Heart right ventricle (tissue), 16 donors: ENCODE results near the gene CDH3. TPM values are rescaled to one million over a fixed set of nuclear protein-coding genes. Genes with fewer than 3 reads are reported as not detected.

Source experiments
- ATAC-seq, 8 donors: fragments of 200-7000 bp; cut with Tn5 transposase; one replicate each; pipeline ENCODE4 v1.9.1; 2020; ENCODE audit warnings: mild to moderate bottlenecking in 8 of 8, moderate library complexity in 8 of 8, moderate number of reproducible peaks in 1 of 8
- DNase-seq, 2 donors: peaks; one replicate each; pipeline ENCODE4 v3.0.0-alpha.2; 2020
- H3K27ac ChIP-seq, 10 donors: fragments of 200-600 bp; sonication (generic) in 2 of 10; one replicate each; pipeline versions ENCODE4 v1.5.0 to v1.8.0; 2020 to 2022; ENCODE audit warnings: mild to moderate bottlenecking in 3 of 10
- H3K27me3 ChIP-seq, 7 donors: fragments of 200-600 bp; one replicate each; pipeline ENCODE4 v1.8.0; 2021 to 2022; ENCODE audit warnings: mild to moderate bottlenecking in 2 of 7
- H3K36me3 ChIP-seq, 9 donors: fragments of 200-600 bp; sonication (generic) in 1 of 9; one replicate each; pipeline versions ENCODE4 v1.5.0 to v1.8.0; 2020 to 2022; ENCODE audit warnings: mild to moderate bottlenecking in 2 of 9
- H3K4me1 ChIP-seq, 9 donors: fragments of 200-600 bp; sonication (generic) in 1 of 9; one replicate each; pipeline versions ENCODE4 v1.5.0 to v1.8.0; 2020 to 2022; ENCODE audit warnings: mild to moderate bottlenecking in 4 of 9
- H3K4me3 ChIP-seq, 10 donors: fragments of 200-600 bp; sonication (generic) in 2 of 10; one replicate each; pipeline versions ENCODE4 v1.5.0 to v1.8.0; 2020 to 2022; ENCODE audit warnings: mild to moderate bottlenecking in 7 of 10, moderate library complexity in 2 of 10
- H3K9me3 ChIP-seq, 11 donors: fragments of 200-600 bp in 10 of 11; sonication (generic) in 2 of 11; one replicate each; pipeline versions ENCODE4 v1.5.0 to v1.8.0; 2013 to 2022; ENCODE audit warnings: mild to moderate bottlenecking in 2 of 11, control low read depth in 1 of 11, moderate library complexity in 1 of 11
- CTCF ChIP-seq, 9 donors: fragments of 200-600 bp; sonication (generic) in 2 of 9; IDR thresholded peaks; one replicate each; pipeline versions ENCODE4 v1.5.0 to v1.8.0; 2021 to 2022; ENCODE audit warnings: antibody characterized with exemption in 9 of 9, mild to moderate bottlenecking in 5 of 9, moderate library complexity in 1 of 9
- WGBS, 2 donors: extraction: QIAGEN DNeasy Blood & Tissue Kit; methylation state at CpG; one replicate each; pipeline ENCODE4 v1.1.7; 2013; ENCODE audit warnings: inconsistent platforms in 1 of 2; 5-methylcytosine and 5-hydroxymethylcytosine counted together
- intact Hi-C, 10 donors: fragments of 100-400 bp; cut with DNase I; formaldehyde crosslinking; loops; one replicate each; pipeline versions ENCODE4 v1.11.1 to v1.14.2; 2022
- polyA plus RNA-seq, 2 donors: library from polyadenylated mRNA; stranded (reverse); fragments of 200-250 nt; gene quantifications; one replicate each; pipeline ENCODE4 v1.2.3, GENCODE V29; 2013
- total RNA-seq, 10 donors: library from RNA; stranded (reverse); fragmentation: NEBNext Ultra II Directional in 3 of 10; extraction: Animal tissue kit (Norgen Biotek cat#: 25700) in 3 of 10; gene quantifications; one replicate each; pipeline versions ENCODE4 v1.2.1 to v1.2.4, GENCODE V29; 2021 to 2023
- donor health status: Arrhythmogenic right ventricular cardiomyopathy.
- donor health status: ischemic (EF 13 %, LVEDD 7.1; RV severe dilation, severe dysfunction).
- donor health status: healthy with polysubstance abuse.
- donor health status: DM: no; HTN: yes; CAD: no.
- donor health status: DM: no; HTN: no; CAD: no.
- donor health status: ischemic (EF 25% LVEDD 6.9; RV normal size, moderate dysfunction).
- donor health status: ischemic (EF 25% LVEDD 5.7; RV mildly dilated, moderate dysfunction).
- donor health status: healthy.
- donor health status: DM: yes; HTN: yes; CAD: no.
- donor health status: Ischemic cardiomyopathy.
- donor health status: ischemic (EF 35%, LVEDD 5.7; RV mildly dilated, moderate dysfunction).
- donor health status: nonischemic (EF 11% LVEDD 7.7; RV severe dilation, severe dysfunction).
- donor health status: DM: yes; HTN: yes; CAD: no.
- donor health status: PGD.
- donor health status: ischemic (EF 29% LVEDD 5.4; RV normal size, mild dysfunction).
- donor health status: nonischemic (EF 23%, LVEDD 6.1; RV moderate dilation, normal function).

CDH3 gene
- total and polyA plus RNA-seq, 12 donors: 0.06 to 0.71 (median 0.29) TPM; not detected in 9

DNA sequence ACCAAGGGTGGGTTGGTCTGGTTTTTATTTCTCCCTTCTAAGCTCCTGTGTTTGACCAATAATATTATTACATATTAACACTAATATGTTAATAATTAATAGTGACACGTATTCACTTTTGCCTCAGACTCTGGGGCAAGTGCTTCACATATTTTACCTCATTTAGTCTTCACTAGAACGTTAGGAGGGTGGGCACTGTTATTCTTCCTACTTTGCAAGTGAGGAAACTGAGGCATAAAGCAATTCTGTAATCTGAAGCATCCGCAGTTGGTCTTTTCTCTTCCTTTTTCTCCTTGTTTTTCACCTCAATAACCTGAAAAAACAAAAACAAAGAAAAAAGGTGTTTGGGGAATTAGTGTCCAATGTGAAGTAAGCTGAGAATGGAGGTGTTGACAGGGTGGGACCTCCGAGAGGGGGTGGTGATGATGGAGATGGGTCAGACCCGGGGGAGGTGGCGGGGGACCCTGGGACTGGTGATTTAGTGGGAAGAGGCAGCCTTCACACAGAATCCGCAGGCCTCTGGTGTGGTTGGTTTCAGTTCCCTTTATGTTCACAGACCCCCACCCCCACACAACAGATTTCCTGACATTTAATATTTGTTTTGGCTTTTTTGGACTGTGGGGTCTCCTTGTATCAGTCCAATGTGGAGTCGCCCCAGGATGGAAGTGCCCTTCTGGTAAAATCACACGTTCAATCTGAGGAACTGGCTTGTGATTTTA is 95.7 kb downstream of the CDH3 start:
- DNase-seq (no peak), ATAC-seq (no peak)
- WGBS, 2 donors: 68 to 73% methylated on average over 9 of the region's 9 CpGs
- intact Hi-C loops: loop anchor here in 2 of 10 donors (2.0 to 10.0 kb wide), 2 partner anchors 74 to 216 kb away; no protein-coding TSS in a partner anchor
- no peak overlapping the region for H3K4me3 ChIP-seq
- H3K9me3 ChIP-seq: no peaks in the 10 kb centered on the region
- H3K27me3 ChIP-seq: peaks cover 26 to 53% (median 42%) of the 10 kb centered on the region in 7 donors
- TF ChIP-seq CTCF (IDR thresholded peaks at IDR 0.05): no peak
- H3K27ac ChIP-seq: no peak overlapping the region
- peaks cover 0 to 18% (median 13%) of the 10 kb centered on the region in 9 donors for H3K4me1 ChIP-seq
- H3K36me3 ChIP-seq: no peaks in the 10 kb centered on the region

DNA sequence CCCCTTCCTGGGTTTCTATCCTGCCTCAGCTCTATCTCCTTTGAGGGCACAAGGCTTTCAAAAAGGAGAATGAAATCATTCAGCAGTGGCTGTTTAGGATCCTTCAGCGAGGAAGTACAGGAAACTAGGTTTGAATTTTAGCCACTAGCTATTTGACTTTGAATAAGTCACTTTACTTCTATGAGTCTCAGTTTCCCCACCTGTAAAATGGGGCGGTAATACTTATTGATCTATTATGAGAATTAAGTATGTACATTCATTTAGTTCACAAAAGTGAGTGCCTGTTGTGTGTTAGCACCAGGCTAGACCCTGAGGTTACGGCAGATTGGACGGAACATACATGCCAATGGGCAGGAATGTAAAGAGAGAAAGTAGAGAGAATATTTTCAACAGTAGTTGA is 98.6 kb downstream of the CDH3 start:
- intact Hi-C loops: loop anchor here in 1 of 10 donors (10.0 kb wide), 1 partner anchor 219 kb away; no protein-coding TSS in a partner anchor
- WGBS, 2 donors: 92 to 93% methylated on average over 4 of the region's 4 CpGs
- no peak overlapping the region for H3K27ac ChIP-seq
- no peak for ATAC-seq
- peaks cover 0 to 5% (median 0%) of the 10 kb centered on the region in 9 donors for H3K4me1 ChIP-seq
- no peaks in the 10 kb centered on the region for H3K9me3 ChIP-seq
- peaks cover 0 to 37% (median 15%) of the 10 kb centered on the region in 7 donors for H3K27me3 ChIP-seq
- DNase-seq: no peak
- H3K4me3 ChIP-seq: no peak overlapping the region
- H3K36me3 ChIP-seq: no peaks in the 10 kb centered on the region
- TF ChIP-seq CTCF (IDR thresholded peaks at IDR 0.05): no peak

DNA sequence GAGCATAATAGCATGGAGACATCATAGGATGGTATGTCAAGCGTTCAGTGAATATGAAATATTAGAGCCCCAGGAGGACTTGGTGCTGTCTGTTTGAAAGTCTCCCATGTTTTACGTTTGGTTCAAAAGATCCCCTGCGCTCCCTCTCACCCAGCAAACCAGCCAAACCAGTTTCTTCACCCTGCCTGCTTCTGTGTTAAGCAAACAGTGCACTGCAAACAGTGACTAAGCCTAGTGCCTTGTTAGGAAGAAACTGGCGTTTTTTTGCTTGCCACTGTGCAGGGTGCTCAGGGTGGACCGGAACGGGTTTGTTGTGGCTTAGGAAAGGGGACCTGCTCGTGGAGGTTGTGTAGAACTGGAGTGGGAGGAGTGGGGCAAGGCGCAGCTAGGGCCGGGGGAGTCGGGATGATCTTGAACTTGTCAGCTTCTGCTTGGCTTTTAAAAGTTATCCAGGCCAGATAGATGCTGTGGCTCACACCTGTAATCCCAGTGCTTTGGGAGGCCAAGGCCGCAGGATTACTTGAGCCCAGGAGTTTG is 99.7 kb downstream of the CDH3 start:
- DNase-seq: no peak
- Histone ChIP-seq H3K27me3 (peaks cover 0 to 30% (median 8%) of the 10 kb centered on the region in 7 donors), H3K4me3 (no peak overlapping the region), H3K9me3 (no peaks in the 10 kb centered on the region), H3K36me3 (no peaks in the 10 kb centered on the region), H3K27ac (no peak overlapping the region), H3K4me1 (peaks cover 0 to 5% (median 0%) of the 10 kb centered on the region in 9 donors)
- WGBS, 2 donors: 62 to 65% methylated on average over 11 of the region's 11 CpGs
- no peak for TF ChIP-seq CTCF (IDR thresholded peaks at IDR 0.05)
- no peak for ATAC-seq
- intact Hi-C loops: loop anchor here in 1 of 10 donors (10.0 kb wide), 1 partner anchor 220 kb away; no protein-coding TSS in a partner anchor

- ATAC-seq (no peak), DNase-seq (no peak)
- intact Hi-C loops: loop anchor here in 1 of 10 donors (10.0 kb wide), 1 partner anchor 222 kb away; no protein-coding TSS in a partner anchor
- H3K27me3 ChIP-seq: peaks cover 0 to 30% (median 13%) of the 10 kb centered on the region in 7 donors
- no peaks in the 10 kb centered on the region for H3K9me3 ChIP-seq
- no peak overlapping the region for H3K27ac ChIP-seq
- H3K4me3 ChIP-seq: no peak overlapping the region
- no peaks in the 10 kb centered on the region for H3K36me3 ChIP-seq
- no peak for TF ChIP-seq CTCF (IDR thresholded peaks at IDR 0.05)
- no peaks in the 10 kb centered on the region for H3K4me1 ChIP-seq
Observed at GRCh38 chr16:68746951-68747350, 101.8 kb downstream of the CDH3 start.
